ENCODE measurements around the gene BCAS1. TPM values are rescaled to one million over a fixed set of nuclear protein-coding genes. Genes with fewer than 3 reads are reported as not detected.

Gene BCAS1
- total RNA-seq, 1 donor = not detected

DNA sequence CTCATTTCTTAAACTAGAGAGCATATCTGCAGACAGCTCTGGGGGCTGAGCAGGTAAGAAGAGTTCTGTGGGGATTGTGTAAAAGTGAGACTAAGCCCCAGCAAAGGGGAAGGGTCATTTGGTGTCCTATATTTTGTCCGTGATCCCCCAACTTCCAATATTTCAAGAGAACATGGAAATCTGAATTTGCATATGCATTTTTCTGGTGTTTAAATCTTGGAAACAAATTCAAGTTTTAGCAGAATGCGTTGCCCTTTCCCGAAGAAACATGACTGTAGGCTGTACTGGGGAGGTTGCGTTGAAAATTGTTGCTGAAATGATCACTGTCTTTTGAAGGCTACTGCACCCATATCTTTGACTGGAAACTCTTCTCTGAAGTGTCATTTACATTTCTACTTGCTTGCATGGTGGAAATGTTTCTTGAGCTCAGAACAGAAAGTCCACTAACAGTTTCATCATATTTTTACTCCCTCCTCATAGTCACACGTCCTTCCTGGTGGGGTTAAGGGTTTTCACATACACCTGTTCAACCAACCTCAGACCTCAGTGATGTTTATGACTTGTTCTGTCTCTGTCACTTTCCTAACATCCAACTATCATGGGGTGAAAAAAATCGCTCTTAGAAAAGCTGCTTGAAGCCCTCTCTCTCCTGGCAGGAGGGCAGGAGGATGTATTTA is 140.3 kb downstream of the BCAS1 start:
- Histone ChIP-seq H3K9me3 (ENCODE audit: low read depth, low read length) (no peaks in the 10 kb centered on the region), H3K4me3 (ENCODE audit: insufficient read depth, low read length) (no peak overlapping the region), H3K4me2 (ENCODE audit: insufficient read depth, low read length) (no peak overlapping the region), H3K27ac (ENCODE audit: low read depth, low read length) (no peak overlapping the region), H4K20me1 (ENCODE audit: insufficient read depth, low read length) (no peaks in the 10 kb centered on the region), H3K36me3 (ENCODE audit: insufficient read depth, low read length) (no peaks in the 10 kb centered on the region), H3K79me2 (ENCODE audit: insufficient read depth, low read length) (no peaks in the 10 kb centered on the region), H2AFZ (ENCODE audit: low read length) (no peak overlapping the region), H3K27me3 (ENCODE audit: insufficient read depth, low read length) (no peaks in the 10 kb centered on the region), H3K4me1 (ENCODE audit: insufficient read depth, low read length) (peaks cover 33% of the 10 kb centered on the region)
- TF ChIP-seq, protein P1, sequence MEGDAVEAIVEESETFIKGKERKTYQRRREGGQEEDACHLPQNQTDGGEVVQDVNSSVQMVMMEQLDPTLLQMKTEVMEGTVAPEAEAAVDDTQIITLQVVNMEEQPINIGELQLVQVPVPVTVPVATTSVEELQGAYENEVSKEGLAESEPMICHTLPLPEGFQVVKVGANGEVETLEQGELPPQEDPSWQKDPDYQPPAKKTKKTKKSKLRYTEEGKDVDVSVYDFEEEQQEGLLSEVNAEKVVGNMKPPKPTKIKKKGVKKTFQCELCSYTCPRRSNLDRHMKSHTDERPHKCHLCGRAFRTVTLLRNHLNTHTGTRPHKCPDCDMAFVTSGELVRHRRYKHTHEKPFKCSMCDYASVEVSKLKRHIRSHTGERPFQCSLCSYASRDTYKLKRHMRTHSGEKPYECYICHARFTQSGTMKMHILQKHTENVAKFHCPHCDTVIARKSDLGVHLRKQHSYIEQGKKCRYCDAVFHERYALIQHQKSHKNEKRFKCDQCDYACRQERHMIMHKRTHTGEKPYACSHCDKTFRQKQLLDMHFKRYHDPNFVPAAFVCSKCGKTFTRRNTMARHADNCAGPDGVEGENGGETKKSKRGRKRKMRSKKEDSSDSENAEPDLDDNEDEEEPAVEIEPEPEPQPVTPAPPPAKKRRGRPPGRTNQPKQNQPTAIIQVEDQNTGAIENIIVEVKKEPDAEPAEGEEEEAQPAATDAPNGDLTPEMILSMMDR (IDR thresholded peaks at IDR 0.05; ENCODE audit: extremely low read depth, low read depth, low read length) = no peak
- no peak for DNase-seq (ENCODE audit: insufficient read length, low spot score, missing footprints)

DNA sequence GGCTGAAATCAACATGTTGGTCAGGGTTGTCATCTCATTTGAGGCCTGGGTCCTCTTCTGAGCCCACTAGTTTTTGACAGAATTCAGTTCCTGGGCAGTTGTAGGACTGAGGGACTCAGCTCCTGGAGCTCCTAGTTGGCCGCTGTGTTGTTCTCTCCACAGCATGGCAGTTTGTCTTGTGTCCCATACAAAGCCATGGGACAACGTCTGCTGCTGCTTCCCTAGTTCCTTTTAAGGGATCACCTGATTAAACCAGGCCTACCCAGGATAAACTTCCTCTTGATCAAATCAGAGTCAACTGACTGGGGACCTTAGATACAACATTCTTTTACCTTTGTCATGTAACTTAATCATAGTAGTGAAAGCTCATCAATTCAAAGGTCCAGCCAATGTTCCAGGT is 141.0 kb downstream of the BCAS1 start:
- H3K79me2 ChIP-seq (ENCODE audit: insufficient read depth, low read length) = no peaks in the 10 kb centered on the region
- no peak overlapping the region for H3K27ac ChIP-seq (ENCODE audit: low read depth, low read length)
- H3K4me1 ChIP-seq (ENCODE audit: insufficient read depth, low read length) = peaks cover 26% of the 10 kb centered on the region
- H2AFZ ChIP-seq (ENCODE audit: low read length) = no peak overlapping the region
- H3K9me3 ChIP-seq (ENCODE audit: low read depth, low read length) = no peaks in the 10 kb centered on the region
- no peak overlapping the region for H3K4me2 ChIP-seq (ENCODE audit: insufficient read depth, low read length)
- DNase-seq (ENCODE audit: insufficient read length, low spot score, missing footprints) = no peak
- H4K20me1 ChIP-seq (ENCODE audit: insufficient read depth, low read length) = no peaks in the 10 kb centered on the region
- no peaks in the 10 kb centered on the region for H3K36me3 ChIP-seq (ENCODE audit: insufficient read depth, low read length)
- H3K27me3 ChIP-seq (ENCODE audit: insufficient read depth, low read length) = no peaks in the 10 kb centered on the region
- TF ChIP-seq, protein P1 (IDR thresholded peaks at IDR 0.05; ENCODE audit: extremely low read depth, low read depth, low read length) = no peak
- H3K4me3 ChIP-seq (ENCODE audit: insufficient read depth, low read length) = no peak overlapping the region

DNA sequence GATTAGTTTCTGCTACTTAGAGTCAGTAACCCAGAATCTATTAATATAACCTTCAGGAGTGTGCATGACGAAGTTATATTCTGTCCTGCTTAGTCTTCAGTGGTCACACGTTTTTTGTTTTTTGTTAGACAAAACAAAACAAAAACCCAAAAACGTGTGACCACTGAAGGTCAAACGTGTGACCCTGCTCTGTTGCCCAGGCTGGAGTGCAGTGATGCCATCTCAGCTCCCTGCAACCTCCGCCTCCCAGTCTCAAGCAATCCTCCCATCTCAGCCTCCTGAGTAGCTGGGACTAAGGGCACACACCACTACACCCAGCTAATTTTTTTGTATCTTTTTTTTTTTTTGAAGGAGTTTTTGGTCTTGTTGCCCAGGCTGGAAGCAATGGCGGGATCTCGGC is 142.4 kb downstream of the BCAS1 start:
- H3K27ac ChIP-seq (ENCODE audit: low read depth, low read length) = no peak overlapping the region
- no peak overlapping the region for H2AFZ ChIP-seq (ENCODE audit: low read length)
- H3K36me3 ChIP-seq (ENCODE audit: insufficient read depth, low read length) = no peaks in the 10 kb centered on the region
- H4K20me1 ChIP-seq (ENCODE audit: insufficient read depth, low read length) = no peaks in the 10 kb centered on the region
- H3K4me1 ChIP-seq (ENCODE audit: insufficient read depth, low read length) = peaks cover 21% of the 10 kb centered on the region
- no peaks in the 10 kb centered on the region for H3K27me3 ChIP-seq (ENCODE audit: insufficient read depth, low read length)
- H3K9me3 ChIP-seq (ENCODE audit: low read depth, low read length) = no peaks in the 10 kb centered on the region
- no peak overlapping the region for H3K4me2 ChIP-seq (ENCODE audit: insufficient read depth, low read length)
- no peak for DNase-seq (ENCODE audit: insufficient read length, low spot score, missing footprints)
- H3K79me2 ChIP-seq (ENCODE audit: insufficient read depth, low read length) = no peaks in the 10 kb centered on the region
- no peak overlapping the region for H3K4me3 ChIP-seq (ENCODE audit: insufficient read depth, low read length)
- TF ChIP-seq, protein P1 (IDR thresholded peaks at IDR 0.05; ENCODE audit: extremely low read depth, low read depth, low read length) = no peak

DNA sequence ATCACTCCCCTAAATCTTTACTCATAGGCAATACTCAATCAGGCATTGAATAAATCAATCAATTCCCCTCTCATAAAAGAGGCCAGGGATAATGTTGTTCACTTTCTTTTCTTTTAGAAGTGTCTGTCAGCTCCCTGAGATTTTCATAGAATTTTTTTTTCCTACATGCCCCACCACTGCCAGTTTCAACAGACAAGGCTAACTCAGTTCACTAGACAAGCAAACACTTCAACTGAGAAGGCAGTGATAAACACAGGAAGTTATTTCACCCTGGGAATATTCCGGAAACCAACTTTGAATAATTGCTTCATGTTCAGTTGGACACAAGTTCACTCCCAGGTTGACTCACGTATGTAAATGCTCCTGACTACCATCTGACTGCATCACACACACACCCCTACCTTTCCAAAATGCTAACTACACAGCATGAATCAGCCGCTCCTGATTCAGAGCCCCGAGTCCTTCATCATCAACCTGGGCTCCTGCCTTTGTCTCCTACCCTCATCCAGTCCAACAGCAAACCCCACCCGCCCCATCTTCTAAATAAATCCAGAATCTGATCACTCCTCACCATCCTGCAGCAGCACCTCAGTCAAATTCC is 143.9 kb downstream of the BCAS1 start:
- TF ChIP-seq, protein P1 (IDR thresholded peaks at IDR 0.05; ENCODE audit: extremely low read depth, low read depth, low read length) = no peak

More for the DNA sequence above, 143.9 kb downstream of the BCAS1 start:
- Histone ChIP-seq H4K20me1 (ENCODE audit: insufficient read depth, low read length) (no peaks in the 10 kb centered on the region), H3K4me2 (ENCODE audit: insufficient read depth, low read length) (peak overlapping the region; percentile 60), H3K36me3 (ENCODE audit: insufficient read depth, low read length) (no peaks in the 10 kb centered on the region), H3K4me3 (ENCODE audit: insufficient read depth, low read length) (no peak overlapping the region), H3K4me1 (ENCODE audit: insufficient read depth, low read length) (peaks cover 21% of the 10 kb centered on the region), H3K9me3 (ENCODE audit: low read depth, low read length) (no peaks in the 10 kb centered on the region), H3K27ac (ENCODE audit: low read depth, low read length) (peak overlapping the region; percentile 78), H2AFZ (ENCODE audit: low read length) (peak overlapping the region; percentile 8), H3K27me3 (ENCODE audit: insufficient read depth, low read length) (no peaks in the 10 kb centered on the region), H3K79me2 (ENCODE audit: insufficient read depth, low read length) (no peaks in the 10 kb centered on the region)
- peak; percentile 71 for DNase-seq (ENCODE audit: insufficient read length, low spot score, missing footprints)

Data from osteoblast (primary cell).